ENCODE results near the gene LGALS16. TPM values are rescaled to one million over a fixed set of nuclear protein-coding genes. Genes with fewer than 3 reads are reported as not detected.
"Not testable (repeated sequence)": the region's sequence is repeated elsewhere in the genome, so short reads cannot be mapped to it uniquely, and the experiment has no call there.

LGALS16 gene
- total RNA-seq, 1 donor from 2014 or later: not detected

DNA sequence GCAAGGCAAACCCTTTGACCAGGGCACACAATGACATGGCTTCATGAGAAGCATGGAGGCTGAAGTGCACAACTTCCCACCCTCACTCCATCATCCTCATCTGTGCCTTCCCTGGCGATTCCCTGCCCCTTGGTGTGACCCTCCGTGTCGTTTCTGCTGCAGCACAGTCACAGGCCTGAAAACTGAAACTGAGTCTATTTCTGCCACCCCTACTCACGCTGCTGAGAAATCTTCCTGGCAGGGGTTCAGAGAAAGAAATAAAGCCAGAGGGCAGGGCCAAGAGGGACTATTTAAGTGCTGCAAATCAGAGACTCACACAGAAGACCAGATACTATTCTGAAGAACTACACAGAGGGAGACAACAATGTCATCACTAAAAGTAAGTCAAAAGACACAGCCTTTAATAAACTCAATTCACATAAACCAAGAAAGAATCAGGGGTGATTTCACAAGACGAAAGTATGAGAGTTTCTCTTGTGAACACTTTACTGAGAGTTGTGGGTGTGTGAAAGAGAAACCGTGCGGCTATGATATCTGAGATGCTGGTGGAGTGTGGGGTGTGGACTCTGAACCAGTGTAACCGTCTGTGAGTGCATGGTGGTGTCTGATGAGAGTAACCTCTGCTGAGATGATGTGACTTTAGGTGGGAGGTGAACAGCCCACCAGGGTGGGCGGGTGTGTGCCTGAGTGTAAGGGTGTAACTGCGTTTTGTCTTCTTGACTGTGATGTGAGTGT lies 23.5 kb downstream of the LGALS16 start:
- Histone ChIP-seq H3K4me3 (no peak overlapping the region), H3K27ac (no peak overlapping the region), H3K4me1 (no peaks in the 10 kb centered on the region), H3K9me3 (no peaks in the 10 kb centered on the region), H3K27me3 (no peaks in the 10 kb centered on the region), H3K36me3 (no peaks in the 10 kb centered on the region)
- intact Hi-C loops (cut with DNase I): no loop called here
- DNase-seq (ENCODE audit: low spot score in 2 of 2): no peak
- TF ChIP-seq, protein P1, sequence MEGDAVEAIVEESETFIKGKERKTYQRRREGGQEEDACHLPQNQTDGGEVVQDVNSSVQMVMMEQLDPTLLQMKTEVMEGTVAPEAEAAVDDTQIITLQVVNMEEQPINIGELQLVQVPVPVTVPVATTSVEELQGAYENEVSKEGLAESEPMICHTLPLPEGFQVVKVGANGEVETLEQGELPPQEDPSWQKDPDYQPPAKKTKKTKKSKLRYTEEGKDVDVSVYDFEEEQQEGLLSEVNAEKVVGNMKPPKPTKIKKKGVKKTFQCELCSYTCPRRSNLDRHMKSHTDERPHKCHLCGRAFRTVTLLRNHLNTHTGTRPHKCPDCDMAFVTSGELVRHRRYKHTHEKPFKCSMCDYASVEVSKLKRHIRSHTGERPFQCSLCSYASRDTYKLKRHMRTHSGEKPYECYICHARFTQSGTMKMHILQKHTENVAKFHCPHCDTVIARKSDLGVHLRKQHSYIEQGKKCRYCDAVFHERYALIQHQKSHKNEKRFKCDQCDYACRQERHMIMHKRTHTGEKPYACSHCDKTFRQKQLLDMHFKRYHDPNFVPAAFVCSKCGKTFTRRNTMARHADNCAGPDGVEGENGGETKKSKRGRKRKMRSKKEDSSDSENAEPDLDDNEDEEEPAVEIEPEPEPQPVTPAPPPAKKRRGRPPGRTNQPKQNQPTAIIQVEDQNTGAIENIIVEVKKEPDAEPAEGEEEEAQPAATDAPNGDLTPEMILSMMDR (IDR thresholded peaks at IDR 0.05): no peak

DNA sequence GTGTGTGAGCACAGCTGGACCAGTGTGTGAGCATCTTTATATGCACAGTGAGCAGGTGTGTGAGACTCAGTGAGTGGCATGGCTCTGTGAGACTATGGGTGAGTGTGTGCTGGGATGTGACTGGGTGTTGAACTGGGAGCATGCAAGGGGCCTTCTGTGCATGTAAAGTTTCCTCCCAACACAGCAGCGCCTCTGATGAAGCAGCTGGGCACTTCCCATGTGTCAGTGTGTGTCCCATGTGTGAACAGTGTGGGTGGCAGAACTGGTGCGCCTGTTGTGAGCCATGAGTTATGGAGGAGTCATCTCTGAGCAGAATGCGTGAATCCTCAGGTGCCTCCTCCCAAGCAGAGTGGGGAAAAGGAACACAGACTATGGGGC lies 24.1 kb downstream of the LGALS16 start:
- intact Hi-C loops (cut with DNase I): no loop called here

DNA sequence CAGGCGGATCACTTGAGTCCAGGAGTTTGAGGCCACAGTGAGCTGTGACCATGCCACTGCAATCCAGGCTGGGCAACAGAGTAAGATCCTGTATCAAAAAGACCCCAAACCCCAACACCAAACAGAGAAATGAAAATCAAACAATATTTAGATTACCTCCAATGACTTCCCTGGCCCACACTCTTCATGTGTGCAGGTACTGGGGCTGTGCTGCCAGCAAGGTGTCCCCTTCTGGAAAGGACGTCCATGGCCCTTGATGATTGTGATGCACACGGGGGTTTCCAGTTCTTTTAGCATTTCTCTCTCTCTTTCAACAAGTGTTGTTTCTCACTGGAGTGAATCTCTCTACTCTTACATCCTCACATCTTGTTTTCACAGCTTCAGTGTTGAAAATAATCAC lies 24.9 kb downstream of the LGALS16 start:
- DNase-seq (ENCODE audit: low spot score in 2 of 2): no peak
- TF ChIP-seq, protein P1 (IDR thresholded peaks at IDR 0.05): no peak
- Histone ChIP-seq H3K27ac (no peak overlapping the region), H3K9me3 (no peaks in the 10 kb centered on the region), H3K36me3 (no peaks in the 10 kb centered on the region), H3K27me3 (no peaks in the 10 kb centered on the region), H3K4me1 (no peaks in the 10 kb centered on the region), H3K4me3 (no peak overlapping the region)
- intact Hi-C loops (cut with DNase I): no loop called here

More for the DNA sequence above, 24.1 kb downstream of the LGALS16 start:
- H3K9me3 ChIP-seq: no peaks in the 10 kb centered on the region
- no peak for DNase-seq (ENCODE audit: low spot score in 2 of 2)
- H3K27me3 ChIP-seq: no peaks in the 10 kb centered on the region
- no peaks in the 10 kb centered on the region for H3K4me1 ChIP-seq
- H3K27ac ChIP-seq: no peak overlapping the region
- H3K4me3 ChIP-seq: no peak overlapping the region
- no peaks in the 10 kb centered on the region for H3K36me3 ChIP-seq
- TF ChIP-seq, protein P1 (IDR thresholded peaks at IDR 0.05): no peak

DNA sequence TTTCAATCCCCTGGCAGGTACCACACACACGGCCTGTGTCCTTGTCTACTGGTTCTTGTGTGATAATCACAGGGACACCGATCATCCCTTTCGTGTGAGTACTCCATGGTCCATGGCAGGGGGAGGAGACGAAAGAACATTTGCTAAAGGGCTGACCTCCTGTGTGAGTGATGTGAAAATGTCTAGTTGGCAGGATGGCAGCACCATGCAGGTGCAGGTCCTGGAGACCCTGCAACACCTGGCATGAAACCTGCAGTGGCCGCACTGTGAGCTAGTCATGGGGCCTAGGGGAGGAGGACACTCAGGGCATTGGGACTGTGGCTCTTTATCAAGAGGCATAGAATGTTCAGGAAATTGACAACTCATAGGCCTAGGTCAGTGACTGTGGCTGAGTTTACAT lies 25.7 kb downstream of the LGALS16 start:
- Histone ChIP-seq H3K27me3 (no peaks in the 10 kb centered on the region), H3K9me3 (no peaks in the 10 kb centered on the region), H3K4me3 (no peak overlapping the region), H3K27ac (no peak overlapping the region), H3K4me1 (no peaks in the 10 kb centered on the region), H3K36me3 (no peaks in the 10 kb centered on the region)
- TF ChIP-seq, protein P1 (IDR thresholded peaks at IDR 0.05): no peak
- intact Hi-C loops (cut with DNase I): no loop called here
- DNase-seq (ENCODE audit: low spot score in 2 of 2): no peak

DNA sequence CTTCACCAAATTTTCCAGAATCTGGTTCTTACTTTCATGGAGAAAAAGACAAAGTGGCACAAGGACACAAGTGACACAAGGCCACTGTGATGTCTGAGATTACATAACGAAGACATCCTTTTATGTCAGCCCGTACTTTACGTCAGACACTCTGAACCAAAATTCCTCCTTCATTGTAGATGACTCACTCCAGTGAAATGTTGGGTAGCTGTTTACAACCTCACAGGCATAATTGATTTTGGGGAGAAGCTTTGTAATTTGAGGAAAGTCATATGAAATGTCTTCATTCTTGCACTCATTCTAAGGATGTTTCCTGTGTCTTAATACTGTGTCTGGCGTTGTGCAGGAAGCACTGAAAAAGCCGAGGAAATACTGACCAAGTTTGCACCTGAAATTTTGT lies 28.6 kb downstream of the LGALS16 start:
- Histone ChIP-seq H3K4me3 (no peak overlapping the region), H3K4me1 (no peaks in the 10 kb centered on the region), H3K36me3 (no peaks in the 10 kb centered on the region), H3K27me3 (no peaks in the 10 kb centered on the region), H3K27ac (no peak overlapping the region), H3K9me3 (no peaks in the 10 kb centered on the region)
- intact Hi-C loops (cut with DNase I): no loop called here
- DNase-seq (ENCODE audit: low spot score in 2 of 2): no peak
- TF ChIP-seq, protein P1 (IDR thresholded peaks at IDR 0.05): no peak

DNA sequence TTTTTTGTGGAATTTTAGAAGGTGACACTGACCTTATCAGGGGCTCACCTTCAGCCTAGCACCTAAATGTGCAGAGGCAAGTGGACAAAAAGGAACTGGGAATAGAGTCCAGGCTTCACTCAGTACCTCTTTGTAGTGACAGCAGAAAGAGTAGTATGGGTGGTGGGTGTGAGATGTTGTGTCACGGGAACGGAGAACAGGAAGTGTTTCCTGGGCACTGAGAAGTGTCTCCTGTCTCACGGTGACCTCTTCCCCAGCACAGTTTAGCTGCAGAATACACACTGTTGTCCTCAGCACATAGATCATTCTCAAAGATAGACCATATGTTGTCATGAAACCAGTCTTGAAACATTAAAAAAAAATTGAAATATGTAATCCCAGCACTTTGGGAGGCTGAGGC lies 31.0 kb downstream of the LGALS16 start:
- Histone ChIP-seq H3K27me3 (no peaks in the 10 kb centered on the region), H3K4me1 (no peaks in the 10 kb centered on the region), H3K4me3 (no peak overlapping the region), H3K9me3 (no peaks in the 10 kb centered on the region), H3K27ac (no peak overlapping the region), H3K36me3 (no peaks in the 10 kb centered on the region)
- TF ChIP-seq, protein P1 (IDR thresholded peaks at IDR 0.05): no peak
- intact Hi-C loops (cut with DNase I): no loop called here
- no peak for DNase-seq (ENCODE audit: low spot score in 2 of 2)

DNA sequence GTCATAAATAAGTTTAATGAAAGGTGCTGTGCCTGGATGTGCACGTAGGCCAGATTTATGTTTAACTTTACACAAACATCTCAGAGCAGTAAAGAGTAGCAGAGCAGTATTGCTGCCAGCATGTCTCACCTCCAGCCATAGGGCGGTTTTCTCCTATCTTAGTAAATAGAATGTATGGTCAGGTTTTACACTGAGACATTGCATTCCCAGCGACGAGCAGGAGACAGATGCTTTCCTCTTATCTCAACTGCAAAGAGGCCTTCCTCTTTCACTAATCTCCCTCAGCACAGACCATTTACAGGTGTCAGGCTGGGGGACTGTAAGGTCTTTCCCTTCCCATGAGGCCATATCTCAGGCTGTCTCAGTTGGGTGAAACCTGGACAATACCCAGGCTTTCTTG lies 32.9 kb downstream of the LGALS16 start:
- H3K27me3 ChIP-seq; H3K27ac ChIP-seq; H3K4me1 ChIP-seq; H3K36me3 ChIP-seq; H3K9me3 ChIP-seq; H3K4me3 ChIP-seq; DNase-seq (ENCODE audit: low spot score in 2 of 2); intact Hi-C loops (cut with DNase I): not testable (repeated sequence)
